Measurements from ENCODE around the gene RBMS3.
A peak's percentile ranks its signal among the peaks of the same experiment; 100 is the strongest.

Gene RBMS3

DNA sequence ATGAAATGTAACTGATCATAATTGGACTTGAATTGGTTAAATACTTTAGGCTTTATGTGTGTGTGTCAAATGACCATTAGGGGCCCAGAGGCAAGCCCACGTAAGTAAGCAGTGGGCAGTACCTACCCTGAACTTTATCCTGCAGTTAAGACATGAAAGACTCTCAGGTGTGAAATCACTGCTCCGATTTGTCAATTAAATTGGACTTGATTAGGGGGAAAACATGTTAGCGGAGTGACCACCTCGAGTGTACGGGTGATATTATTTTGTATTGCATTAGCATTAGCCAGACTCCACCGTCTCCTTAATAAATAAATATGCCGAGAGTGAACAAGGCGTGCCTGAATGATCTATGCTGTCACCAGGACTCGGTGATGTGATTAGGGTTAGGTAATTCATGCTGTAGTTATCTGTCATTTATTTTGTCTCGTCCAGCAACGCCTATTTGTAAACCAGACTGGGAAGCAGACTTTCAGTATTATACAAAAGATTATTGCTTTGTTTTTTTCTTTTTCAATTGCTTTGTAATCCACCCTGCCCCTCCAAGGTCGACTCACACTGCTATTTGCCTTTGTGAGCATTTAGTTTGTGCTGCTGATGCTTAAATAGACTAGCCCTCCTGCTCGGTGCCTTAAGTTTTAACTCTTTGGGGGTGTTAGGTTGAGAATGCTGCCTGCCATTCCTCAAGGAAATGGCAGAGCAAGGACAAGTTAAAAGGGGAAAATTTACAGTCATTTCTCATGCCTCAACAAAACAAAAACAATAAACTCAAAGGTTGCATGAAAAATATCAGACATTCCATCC lies 1.8 kb downstream of the RBMS3 start:
- DNase-seq (ENCODE audit: extremely low read depth, low read depth) = no peak
- TF ChIP-seq, protein P1, sequence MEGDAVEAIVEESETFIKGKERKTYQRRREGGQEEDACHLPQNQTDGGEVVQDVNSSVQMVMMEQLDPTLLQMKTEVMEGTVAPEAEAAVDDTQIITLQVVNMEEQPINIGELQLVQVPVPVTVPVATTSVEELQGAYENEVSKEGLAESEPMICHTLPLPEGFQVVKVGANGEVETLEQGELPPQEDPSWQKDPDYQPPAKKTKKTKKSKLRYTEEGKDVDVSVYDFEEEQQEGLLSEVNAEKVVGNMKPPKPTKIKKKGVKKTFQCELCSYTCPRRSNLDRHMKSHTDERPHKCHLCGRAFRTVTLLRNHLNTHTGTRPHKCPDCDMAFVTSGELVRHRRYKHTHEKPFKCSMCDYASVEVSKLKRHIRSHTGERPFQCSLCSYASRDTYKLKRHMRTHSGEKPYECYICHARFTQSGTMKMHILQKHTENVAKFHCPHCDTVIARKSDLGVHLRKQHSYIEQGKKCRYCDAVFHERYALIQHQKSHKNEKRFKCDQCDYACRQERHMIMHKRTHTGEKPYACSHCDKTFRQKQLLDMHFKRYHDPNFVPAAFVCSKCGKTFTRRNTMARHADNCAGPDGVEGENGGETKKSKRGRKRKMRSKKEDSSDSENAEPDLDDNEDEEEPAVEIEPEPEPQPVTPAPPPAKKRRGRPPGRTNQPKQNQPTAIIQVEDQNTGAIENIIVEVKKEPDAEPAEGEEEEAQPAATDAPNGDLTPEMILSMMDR (IDR thresholded peaks at IDR 0.05; ENCODE audit: low read depth, low read length, missing control alignments) = no peak
- H3K4me3 ChIP-seq (replicated peaks; ENCODE audit: low read depth, low read length) = peak overlapping the region; percentile 72

DNA sequence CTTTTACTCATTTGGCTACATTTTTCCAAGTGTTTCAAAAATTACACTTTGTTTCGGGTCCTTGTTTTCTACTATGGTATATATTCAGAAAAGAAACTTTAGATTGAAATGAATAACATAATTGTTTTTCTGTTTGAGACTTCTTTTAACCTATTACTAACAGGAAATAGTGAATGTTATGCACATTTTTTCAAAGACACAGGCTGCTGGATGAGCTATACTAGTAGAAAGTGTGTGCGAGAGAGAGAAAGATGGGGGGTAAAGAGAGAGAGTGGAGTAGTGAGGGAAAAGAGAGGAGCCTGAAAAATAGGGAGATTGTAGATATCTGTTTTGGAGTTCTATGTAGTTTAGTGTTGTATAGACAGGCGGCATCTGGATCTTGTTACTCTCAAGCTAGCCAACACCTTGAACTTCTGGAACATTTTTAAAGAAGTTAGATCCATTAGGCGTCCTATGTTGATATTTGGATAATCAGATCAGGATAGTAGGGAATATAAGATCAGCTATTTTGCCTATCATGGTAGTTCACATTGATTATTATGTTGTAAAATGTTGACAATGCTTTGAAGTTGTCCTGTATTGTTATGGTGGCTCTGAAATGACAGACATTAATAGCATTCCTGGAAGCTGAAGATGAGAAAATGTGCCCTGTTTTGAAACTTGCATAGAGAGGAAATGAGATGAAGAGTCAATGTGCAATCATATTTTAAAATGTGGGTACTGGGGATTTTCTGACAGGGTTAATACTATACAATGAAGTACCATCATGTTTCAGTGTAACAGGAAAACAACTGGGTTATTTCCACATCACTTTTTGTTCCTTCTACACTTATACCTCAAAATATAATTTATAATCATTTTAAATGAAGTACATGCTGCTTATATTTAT lies 2.6 kb downstream of the RBMS3 start:
- peak overlapping the region; percentile 72 for H3K4me3 ChIP-seq (replicated peaks; ENCODE audit: low read depth, low read length)
- TF ChIP-seq, protein P1 (IDR thresholded peaks at IDR 0.05; ENCODE audit: low read depth, low read length, missing control alignments) = no peak
- no peak for DNase-seq (ENCODE audit: extremely low read depth, low read depth)

DNA sequence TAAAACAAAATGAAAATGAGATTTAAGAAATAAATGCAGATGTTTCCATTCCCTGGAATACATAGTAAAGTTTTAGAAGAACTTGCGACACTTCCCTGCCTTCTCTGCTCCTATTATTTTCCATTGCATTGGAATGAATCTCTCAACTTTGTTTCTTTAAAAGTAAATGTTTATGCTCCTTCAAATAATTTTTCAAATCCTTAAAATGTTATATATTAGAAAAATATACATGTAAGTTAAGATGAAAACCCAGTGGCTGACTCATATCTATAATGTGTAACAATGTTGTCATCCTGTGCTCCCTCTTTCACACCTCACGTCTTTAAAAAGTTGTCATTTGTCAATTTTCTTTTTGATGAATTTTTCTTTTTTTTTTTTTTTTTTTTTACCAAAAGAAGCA lies 3.6 kb downstream of the RBMS3 start:
- no peak for DNase-seq (ENCODE audit: extremely low read depth, low read depth)
- H3K4me3 ChIP-seq (replicated peaks; ENCODE audit: low read depth, low read length) = no peak overlapping the region
- TF ChIP-seq, protein P1 (IDR thresholded peaks at IDR 0.05; ENCODE audit: low read depth, low read length, missing control alignments) = no peak

GRCh38 chr3:29285471-29286071 lies 4.7 kb downstream of the RBMS3 start:
- TF ChIP-seq, protein P1 (IDR thresholded peaks at IDR 0.05; ENCODE audit: low read depth, low read length, missing control alignments) = no peak
- H3K4me3 ChIP-seq (replicated peaks; ENCODE audit: low read depth, low read length) = peak overlapping the region; percentile 29
- DNase-seq (ENCODE audit: extremely low read depth, low read depth) = no peak

DNA sequence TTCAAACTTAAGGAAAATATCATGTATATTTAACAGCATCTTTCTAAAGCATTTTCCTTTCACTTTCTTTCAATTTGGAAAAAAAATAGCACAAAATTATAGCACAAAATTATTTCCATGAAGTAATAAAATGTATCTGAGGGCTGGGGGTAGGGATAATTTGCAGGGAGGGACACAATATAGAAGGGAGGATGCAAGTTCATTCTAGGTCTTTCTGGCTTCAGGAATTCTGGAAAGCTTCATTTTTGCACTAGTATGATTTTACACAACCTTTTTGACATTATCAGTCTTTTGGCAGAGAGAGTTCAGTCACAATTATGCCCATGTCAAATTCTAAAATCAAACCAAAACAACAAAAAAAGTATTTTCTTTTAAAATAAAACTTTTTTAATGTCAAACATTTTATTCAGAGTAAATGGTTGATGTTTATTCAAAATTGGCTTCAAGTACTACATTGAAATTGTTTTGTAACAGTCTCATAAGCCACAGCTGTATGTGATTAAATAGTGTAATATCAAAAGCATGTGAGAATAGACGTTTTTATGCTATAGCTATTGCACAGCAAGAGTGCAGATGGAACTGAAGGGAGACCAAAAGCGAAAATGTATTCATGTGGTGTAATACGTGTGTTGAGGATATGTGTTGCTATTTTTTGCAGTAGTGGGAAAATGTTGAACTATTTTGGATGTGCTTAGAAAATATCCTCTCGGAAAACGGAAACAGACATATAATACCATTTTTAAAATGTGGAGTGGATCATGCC lies 5.8 kb downstream of the RBMS3 start:
- H3K4me3 ChIP-seq (replicated peaks; ENCODE audit: low read depth, low read length) = peak overlapping the region; percentile 29; the same call in 1 of the 2 replicates
- TF ChIP-seq, protein P1 (IDR thresholded peaks at IDR 0.05; ENCODE audit: low read depth, low read length, missing control alignments) = no peak
- DNase-seq (ENCODE audit: extremely low read depth, low read depth) = peak; percentile 56

GRCh38 chr3:29290596-29290995 lies 9.7 kb downstream of the RBMS3 start:
- no peak for DNase-seq (ENCODE audit: extremely low read depth, low read depth)
- TF ChIP-seq, protein P1 (IDR thresholded peaks at IDR 0.05; ENCODE audit: low read depth, low read length, missing control alignments) = no peak
- no peak overlapping the region for H3K4me3 ChIP-seq (replicated peaks; ENCODE audit: low read depth, low read length)

Measured in HFF-Myc (cell line).